Stimulated activated CD4-positive, alpha-beta T cell treated with anti-CD3 and anti-CD28 coated beads, Interleukin-1b, Interleukin-23, amount 100 ng/mL, for 1 hour (primary cell): Measurements from ENCODE around the gene CRKL.
A peak's percentile ranks its signal among the peaks of the same experiment; 100 is the strongest.

Source experiments
- DNase-seq, 2 donors: peaks; one replicate each; pipeline ENCODE4 v3.0.0-alpha.2; 2020; ENCODE audit warnings: low read depth in 2 of 2

Gene CRKL

GRCh38 chr22:20997536-20998257, 80.5 kb downstream of the CRKL start:
- no peak for DNase-seq

GRCh38 chr22:20998411-20999336, 81.5 kb downstream of the CRKL start:
- no peak for DNase-seq

GRCh38 chr22:20999350-21000206, 82.4 kb downstream of the CRKL start:
- no peak for DNase-seq

GRCh38 chr22:21000207-21000986, 83.2 kb downstream of the CRKL start:
- no peak for DNase-seq

- DNase-seq = no peak
These were observed 83.9 kb downstream of the CRKL start for GRCh38 chr22:21000987-21001600.

- DNase-seq = peak; percentile 92 to 93
These were observed 84.6 kb downstream of the CRKL start, which contains the start of gene THAP7 for GRCh38 chr22:21001601-21002325. Gene THAP7, minus strand, starts transcription at chr22:21002118. Its CDS starts 207 bp downstream, at chr22:21001911.
